Transverse colon (tissue), 3 donors: ENCODE measurements around the gene ADGRB3.

Experiments
- EP300 ChIP-seq: sonication (generic); formaldehyde crosslinking; IDR thresholded peaks from one replicate; pipeline ENCODE4 v1.6.1; 2017; ENCODE audit warnings: antibody characterized with exemption, low read depth
- POLR2A ChIP-seq: fragments of 450-650 bp; IDR thresholded peaks from one replicate; pipeline ENCODE4 v1.6.1; 2016; ENCODE audit warnings: antibody characterized with exemption, mild to moderate bottlenecking, moderate library complexity
- TF ChIP-seq, protein P1 (sequence below), 5 experiments: fragments of 200-600 bp in 3 of 5; fragments of 450-650 bp in 2 of 5; sonication (generic) in 3 of 5; IDR thresholded peaks; 1 replicate in 2 of 5; 2 replicates in 3 of 5; pipeline ENCODE4 v1.5.1; 2016 to 2017; ENCODE audit warnings: antibody characterized with exemption in 5 of 5, inconsistent platforms in 3 of 5, mild to moderate bottlenecking in 2 of 5, moderate library complexity in 1 of 5

DNA sequence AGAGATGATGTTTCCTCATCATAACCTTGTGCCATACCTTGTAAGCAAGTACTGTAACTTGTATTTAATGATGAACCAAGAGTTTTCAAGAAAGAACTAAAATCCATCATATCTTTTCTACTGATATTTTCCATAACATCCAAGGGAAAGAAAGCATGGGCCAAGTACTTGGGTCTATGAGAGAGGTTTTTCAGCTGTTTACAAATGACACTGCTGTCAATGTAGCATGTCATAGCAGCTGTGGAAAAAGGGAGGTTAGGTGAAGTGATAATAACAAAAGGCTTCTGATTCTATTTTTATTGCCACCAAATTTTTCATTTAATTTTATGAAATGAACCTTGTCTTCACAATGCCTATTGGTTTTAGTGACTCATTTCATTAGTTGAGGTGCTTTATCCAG, 679.4 kb downstream of the ADGRB3 start:
- TF ChIP-seq, protein P1, sequence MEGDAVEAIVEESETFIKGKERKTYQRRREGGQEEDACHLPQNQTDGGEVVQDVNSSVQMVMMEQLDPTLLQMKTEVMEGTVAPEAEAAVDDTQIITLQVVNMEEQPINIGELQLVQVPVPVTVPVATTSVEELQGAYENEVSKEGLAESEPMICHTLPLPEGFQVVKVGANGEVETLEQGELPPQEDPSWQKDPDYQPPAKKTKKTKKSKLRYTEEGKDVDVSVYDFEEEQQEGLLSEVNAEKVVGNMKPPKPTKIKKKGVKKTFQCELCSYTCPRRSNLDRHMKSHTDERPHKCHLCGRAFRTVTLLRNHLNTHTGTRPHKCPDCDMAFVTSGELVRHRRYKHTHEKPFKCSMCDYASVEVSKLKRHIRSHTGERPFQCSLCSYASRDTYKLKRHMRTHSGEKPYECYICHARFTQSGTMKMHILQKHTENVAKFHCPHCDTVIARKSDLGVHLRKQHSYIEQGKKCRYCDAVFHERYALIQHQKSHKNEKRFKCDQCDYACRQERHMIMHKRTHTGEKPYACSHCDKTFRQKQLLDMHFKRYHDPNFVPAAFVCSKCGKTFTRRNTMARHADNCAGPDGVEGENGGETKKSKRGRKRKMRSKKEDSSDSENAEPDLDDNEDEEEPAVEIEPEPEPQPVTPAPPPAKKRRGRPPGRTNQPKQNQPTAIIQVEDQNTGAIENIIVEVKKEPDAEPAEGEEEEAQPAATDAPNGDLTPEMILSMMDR (IDR thresholded peaks at IDR 0.05): no peak
- no peak for TF ChIP-seq POLR2A
- no peak for TF ChIP-seq EP300
